ENCODE data around the gene KCNE1.
"Not testable (repeated sequence)": the region's sequence is repeated elsewhere in the genome, so short reads cannot be mapped to it uniquely, and the experiment has no call there.

The KCNE1 gene

DNA sequence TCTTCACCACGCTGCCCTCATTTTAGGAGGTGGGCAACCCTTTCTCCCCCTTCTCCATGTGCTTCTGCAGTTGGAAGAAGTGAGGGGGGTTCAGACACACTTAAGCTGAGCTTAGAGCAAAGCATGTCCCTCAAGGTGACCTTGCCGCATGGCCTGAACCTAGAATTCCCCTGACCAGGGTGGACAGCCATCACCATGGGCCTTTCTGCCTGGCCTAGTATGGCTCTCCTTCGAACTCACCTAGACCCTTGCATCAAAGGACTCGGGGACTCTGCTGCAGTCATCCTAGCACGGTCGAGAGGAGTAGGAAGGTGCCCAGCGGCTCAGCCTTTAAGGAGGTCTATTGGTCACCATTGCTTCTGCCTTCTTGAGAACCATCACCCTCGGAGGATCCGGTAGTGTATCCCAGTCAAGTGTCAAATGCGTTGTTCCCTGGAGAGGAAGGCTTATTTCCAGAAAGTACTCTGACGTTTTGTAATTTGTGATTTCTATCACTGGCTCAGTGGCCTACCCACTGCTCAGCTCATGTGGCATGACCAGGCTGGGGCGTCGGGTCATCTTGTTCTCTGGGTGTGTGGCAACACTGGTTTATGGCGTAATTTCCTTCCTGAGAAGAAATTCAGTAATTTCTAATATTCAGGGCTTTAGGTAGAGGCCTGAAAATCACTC lies at the start of gene KCNE1:
Gene KCNE1 (minus strand): TSS at position 424 of the 669 bp plus-strand sequence. CDS start 62,576 bp downstream, outside the sequence.
- no peak for DNase-seq

DNA sequence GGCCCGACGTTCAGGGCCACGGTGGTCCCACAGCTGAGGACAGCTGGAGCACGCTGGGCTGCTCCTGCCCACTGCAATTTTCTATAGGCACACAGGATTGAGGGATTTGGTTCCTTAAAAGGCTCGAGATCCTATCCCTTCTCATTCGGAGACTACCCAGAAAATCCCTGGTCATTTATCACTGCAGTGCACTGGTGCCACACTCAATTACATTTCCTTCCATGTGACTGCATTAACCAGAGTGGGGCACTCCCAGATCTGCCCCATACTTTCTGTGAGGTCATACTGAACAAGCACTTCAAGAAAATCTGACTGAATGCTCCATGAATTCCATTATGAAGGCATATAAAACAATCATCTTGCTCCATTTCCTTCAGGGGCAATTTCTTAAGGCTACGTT lies 49.8 kb upstream of the KCNE1 start:
- no peak for DNase-seq

DNA sequence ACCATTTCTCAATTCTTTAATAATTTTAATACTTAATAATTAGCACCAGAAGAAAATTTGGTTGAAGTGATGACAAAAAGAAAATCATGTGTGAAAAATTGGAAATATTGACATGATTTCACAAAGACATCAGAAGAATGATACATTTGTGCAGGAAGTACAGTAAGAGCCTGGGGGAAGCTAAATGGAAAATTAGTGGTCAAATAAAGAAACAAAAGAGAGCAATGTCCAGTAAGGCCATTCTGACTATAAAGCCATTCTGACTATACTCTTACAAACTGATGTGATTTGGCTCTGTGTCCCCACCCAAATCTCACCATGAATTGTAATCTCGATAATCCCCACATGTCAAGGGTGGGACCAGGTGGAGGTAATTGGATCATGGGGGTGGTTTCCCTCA lies 48.6 kb upstream of the KCNE1 start:
- DNase-seq, result no peak

DNA sequence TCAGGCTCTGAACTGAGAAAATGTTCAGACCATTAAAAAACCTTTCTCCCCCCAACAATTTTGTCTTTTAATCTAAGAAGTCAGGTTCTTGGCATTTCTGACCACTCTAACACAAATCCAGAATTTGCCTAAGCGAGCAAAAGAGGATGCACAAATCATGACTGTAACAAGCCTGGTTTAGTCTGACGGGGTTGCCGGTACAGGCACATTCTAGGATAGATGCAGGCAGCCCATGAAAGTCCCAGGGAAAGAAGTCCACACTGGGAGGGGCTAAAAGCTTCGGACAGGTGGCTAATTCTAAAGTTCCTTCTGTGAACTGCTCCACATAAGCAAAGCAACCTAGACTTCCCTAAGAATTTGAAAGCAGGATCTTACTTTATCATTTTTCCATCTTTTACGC lies 48.0 kb upstream of the KCNE1 start:
- DNase-seq, result no peak

DNA sequence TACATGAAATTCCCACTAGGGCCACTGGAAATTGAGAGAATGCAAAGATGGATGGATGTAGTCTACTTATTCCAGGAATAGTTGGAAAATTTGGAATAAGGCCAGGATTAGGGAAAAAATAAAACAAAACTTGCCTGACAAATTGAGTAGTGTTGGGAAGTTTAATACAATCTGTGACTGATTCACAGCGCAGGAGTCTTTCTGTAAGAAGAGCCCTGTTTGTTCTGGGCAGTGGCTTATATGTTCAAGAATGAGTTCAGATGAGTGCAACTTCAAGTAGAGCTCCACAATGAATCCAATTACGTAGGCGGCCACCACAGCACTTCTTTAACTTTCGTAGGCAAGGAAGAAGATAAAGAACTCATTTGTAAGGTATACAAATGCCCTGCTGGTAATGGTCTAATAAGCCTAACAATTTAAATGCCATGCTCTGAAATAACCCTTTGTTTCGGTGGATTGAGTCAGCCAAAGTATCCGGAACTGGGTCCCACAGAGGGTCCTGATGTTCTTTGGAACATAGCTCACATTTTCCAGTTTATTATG lies 47.1 kb upstream of the KCNE1 start:
- DNase-seq, result no peak

DNA sequence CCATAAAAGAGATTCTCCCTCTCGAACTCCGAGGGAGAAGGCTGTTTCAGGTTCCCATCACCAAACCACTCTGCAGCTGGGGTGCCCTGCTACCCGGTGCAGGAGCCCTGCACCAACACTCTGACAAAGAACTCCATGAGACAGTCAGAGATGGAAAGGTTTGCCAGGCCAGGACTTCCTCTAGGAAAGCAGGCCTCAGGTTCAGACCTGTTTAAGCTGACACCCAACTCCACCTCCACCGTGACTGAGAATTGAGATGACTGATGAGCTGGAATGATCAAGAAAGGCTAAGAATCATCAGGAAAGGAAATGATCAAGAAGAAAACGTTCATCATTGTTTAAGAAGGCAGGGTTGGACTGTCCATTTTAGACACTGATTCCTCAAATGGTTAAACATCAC lies 46.2 kb upstream of the KCNE1 start:
- no peak for DNase-seq

DNA sequence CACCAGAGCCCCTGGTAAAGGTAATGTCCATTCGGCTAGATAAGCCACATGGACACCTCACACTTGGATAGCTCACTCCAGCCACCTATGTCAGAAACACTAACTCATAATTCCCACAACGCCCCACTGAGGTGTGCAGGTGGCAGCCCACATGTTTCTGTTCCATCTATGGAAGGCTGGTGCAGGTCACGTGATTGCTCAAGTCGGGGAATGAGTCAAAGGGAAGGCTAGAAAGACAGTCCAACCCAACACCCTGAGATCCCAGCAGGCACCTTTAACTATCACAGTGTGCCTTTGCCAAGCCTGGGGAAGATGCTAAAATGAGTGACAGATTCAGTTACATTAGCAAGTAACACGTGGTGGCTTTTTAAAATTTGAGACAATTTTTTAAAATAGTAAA lies 45.3 kb upstream of the KCNE1 start:
- DNase-seq, result no peak

DNA sequence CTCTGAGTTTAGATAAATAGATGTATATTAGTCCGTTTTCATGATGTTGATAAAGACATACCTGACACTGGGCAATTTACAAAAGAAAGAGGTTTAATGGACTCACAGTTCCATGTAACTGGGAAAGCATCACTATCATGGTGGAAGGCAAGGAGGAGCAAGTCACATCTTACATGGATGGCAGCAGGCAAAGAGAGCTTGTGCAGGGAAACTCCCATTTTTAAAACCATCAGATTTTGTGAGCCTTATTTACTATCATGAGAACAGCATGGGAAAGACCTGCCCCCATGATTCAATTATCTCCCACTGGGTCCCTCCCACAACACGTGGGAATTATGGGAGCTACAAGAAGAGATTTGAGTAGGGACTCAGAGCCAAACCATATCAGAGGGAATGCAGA lies 42.7 kb upstream of the KCNE1 start:
- not testable (repeated sequence) for DNase-seq

DNA sequence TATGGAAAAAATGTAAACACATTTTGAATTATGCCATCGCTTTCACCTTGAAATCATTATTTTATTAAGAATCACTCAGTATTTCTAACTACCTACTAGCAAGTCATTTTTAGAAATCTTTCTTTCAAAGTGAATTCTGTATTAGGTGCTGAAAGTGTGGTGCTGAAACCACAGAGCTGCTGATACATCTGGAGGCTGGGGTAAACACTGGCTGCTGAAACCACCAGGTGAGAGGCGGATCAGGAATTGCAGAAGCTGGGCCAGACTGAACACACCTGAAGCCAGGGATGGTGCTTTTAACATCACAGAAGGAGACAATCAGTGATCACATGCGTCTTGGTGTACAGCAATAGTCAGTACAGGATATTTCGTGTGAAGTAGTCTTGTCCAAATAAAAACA lies 42.2 kb upstream of the KCNE1 start:
- no peak for DNase-seq

DNA sequence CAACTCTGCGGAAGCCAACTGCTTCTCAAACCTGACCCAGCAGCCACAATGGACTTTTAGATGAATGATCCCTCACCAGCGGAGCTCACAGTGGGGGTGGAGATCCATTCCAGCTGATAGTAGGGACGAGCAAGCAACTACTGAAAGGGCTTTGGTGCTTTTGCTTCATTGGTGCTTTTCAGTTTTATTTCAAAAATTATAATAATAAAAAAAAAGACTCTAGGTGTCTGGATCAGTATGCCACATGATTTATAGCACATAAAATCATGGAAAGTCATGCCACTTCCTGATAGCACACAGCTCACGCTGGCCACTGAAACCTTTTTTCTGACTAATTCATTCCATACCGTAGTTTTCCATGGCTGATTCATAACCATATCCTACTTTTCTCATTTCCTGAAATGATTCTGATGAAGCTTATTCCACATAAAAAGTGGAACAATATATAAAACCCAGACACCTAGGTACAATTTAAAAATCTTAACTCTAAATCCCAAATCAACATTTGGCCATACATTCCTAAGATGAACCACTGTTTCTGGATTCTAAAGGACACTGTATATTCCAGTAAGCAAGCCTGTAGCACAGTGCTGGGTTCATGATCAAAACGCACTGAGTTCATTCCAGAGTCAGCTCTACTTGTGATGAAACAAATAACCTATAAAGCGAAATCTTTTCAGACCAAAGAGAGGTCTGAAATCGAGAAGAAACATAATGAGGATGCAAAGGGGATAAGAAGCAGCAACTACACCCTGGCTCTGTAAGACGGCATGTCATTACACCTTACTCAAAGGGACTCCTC lies 41.3 kb upstream of the KCNE1 start:
- no peak for DNase-seq

DNA sequence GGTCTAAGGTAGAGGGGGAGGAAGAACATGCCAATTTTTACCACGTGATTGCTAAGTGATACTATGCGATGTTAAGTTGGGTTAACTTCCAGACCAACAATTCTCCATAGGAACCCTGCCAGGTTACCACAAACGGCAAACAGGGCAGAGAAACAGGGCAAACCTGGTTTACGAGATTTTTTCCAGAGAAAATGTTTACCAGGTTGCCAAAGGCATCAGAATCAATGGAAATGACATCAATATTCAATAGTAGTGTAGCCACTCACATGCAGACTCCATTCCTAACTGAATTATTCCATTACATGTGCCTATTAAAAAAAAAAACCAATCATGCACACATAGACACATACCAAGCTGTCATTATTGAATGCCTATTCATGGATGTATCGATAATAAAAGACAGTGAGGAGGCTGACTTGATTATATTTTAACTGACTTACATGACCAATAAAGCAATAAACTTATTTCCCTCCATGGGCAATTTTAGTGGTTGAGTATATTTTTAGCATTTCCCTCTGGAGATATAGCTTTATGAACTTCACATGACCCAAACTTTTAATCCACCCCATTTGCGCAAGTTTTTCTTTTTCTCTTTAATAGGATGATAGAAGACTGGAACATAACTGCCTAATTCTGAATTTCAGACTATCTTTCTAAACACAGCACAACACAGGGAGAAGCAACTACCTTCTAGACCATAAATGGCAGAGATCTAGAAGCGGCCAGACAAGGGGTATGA lies 40.5 kb upstream of the KCNE1 start:
- no peak for DNase-seq

DNA sequence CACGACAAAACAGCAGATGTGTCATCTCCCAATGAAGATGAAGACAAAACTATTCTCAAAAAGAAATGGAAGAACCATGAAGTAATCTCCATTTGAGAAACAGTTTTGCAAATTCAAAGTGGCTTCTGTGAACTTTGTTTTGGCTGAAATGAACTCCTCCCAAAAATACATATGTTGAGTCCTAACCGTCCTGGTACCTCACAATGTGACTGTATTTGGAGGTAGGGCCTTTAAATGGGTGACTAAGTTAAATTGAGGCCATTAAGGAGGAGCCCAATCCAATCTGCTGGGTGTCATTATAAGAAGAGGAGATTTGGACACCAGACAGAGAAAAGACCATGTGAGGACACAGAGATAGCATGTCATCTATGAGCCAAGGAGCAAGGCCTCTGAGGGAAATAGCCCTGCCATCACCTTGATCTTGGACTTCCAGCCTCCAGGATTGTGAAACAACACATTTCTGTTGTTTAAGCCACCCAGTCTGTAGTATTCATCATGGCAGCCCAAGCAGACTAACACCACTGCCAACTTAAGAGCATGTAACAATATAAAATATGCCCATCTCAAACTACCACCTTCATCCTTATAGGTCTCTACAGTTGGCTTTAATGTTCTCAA lies 38.3 kb upstream of the KCNE1 start:
- no peak for DNase-seq

DNA sequence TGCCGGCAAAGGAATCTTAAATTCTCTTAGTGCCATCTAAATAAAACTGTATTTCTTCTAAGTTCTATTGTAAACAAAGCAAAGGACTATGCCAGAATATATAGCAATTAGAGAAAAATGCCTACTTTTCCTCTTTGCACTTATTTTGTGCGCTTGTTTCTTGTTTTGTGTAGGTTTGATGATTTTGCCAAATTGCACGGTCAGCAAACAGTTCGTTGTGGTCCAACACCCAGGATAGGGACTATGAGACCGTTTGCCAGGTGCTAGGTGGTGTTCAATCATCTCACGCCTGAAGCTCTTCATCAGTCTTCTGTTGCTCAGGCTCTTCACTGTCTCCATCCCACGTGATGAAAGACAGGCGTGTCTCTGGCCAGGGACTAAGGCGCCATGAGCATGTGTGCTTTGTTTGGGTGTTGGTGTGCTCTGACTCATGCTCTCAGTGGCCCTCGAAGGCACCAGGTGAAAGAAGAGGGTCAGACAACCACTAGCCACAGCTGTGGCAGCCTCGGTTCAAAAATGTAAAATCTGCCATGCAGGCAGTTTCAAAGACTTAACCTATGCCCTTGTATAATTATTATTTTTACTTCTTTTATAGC lies 36.9 kb upstream of the KCNE1 start:
- no peak for DNase-seq

DNA sequence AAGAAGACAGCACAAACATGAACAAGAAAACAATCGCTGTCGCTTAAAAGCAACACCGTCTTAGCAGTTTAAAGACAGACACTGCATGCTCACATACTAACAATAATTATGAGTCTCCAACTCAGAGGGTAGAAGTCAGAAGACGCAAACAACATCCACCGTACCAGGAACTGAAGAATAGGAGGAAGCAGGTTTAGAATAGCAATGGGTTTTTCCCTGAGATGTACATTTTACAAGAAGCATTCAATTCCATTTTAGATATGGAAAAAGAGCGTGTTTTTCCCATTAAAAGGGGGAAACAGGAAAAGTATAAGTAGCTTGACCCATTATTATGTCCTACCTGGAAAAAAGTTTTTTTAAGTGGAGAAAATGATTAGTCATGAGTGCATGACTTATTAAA lies 34.5 kb upstream of the KCNE1 start:
- DNase-seq, result no peak

DNA sequence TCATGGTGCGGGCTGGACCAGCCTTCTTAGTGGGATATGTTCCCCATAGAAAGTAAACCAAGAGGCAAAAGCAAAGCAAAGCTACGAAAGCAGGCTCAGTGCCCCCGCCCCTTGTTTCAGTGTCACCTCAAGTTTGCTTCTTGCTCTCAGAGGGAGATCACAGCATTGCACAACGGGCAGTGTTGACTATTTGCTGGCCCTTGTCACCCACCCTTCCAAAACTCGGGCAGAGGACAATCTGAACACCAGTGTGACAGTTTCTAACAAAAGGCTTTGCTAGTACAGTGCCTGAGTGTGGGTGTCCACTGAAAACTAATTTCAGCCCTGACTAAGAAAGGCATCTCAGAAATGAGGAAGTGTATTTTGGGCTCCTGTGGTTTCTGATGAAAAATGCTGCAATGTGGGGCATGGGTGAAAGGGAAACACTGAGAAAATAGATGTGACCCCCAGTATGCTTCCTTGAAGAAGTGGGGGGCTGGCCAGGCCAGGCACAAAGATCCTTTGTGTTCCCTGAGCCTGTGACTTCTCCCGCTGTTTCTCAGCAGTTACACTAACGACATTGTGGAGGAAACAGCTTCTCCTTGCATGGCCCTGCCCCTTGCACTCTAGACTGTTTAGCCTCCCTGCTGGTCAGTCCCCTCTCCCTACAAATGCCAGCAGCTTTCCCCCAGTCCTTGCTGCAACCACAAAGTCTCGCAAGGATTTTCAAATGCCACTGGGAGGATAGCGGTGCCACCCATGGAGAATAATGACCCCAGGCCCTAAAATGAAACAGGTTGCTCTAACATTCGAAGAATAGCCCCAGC lies 33.3 kb upstream of the KCNE1 start:
- no peak for DNase-seq

DNA sequence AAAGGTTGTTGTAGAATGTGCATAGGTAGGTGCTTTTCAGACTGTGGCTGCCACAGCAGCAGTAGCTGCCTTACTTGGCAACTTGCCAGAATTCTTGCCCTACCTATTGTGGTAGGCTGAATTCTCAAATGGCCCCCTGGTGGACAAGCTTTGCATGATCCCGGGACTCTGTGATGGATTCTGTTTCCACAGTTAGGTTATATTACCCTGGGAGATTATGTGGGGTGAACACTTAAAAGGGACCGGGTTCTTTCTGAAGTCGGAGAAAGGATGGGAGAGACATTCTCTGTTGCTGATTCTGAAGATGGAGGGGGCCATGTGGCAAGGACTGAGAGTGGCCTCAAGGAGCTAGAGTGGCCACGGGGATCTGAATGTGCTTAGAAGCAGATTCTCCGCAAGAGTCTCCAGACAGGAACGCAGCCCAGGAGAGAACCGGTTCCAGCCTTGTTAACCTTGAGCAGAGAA lies 32.1 kb upstream of the KCNE1 start:
- DNase-seq, result peak; percentile 44

DNA sequence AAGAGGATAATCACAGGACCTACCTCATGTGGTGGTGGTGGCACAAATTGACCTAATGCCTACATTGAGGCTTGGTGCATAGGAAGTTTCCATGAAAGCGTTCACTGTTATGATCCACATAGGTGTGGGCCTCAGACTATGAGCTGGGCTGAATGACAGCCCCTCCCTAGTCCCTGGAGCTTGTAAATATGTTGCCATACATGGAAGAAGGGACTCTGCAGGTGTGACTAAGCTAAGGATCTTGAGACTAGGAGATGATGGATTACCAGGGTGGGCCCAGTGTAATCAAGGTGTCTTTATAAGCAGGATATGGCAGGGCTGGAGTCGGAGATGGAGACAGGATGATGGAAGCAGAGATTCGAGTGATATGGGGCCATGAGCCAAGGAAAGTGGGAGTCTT lies 31.0 kb upstream of the KCNE1 start:
- DNase-seq, result no peak

DNA sequence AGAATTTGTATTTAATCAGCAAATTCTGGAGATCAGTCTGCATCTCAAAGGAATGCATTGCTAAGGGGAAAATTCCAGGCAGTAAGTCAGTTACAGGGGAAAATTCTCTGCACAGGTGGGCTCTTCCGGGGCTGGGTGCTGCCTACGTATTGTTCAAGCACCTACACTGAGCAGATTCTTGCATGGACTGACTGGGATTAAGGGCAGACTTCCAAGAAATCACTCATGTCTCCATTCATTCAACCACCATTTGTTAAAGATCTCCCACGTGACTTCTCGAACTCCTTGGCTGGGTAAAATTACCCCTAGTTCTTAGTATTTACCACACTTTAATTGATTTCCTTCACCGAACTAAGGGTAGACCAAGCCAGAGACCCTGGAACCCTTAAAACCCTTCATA lies 28.2 kb upstream of the KCNE1 start:
- DNase-seq, result no peak

DNA sequence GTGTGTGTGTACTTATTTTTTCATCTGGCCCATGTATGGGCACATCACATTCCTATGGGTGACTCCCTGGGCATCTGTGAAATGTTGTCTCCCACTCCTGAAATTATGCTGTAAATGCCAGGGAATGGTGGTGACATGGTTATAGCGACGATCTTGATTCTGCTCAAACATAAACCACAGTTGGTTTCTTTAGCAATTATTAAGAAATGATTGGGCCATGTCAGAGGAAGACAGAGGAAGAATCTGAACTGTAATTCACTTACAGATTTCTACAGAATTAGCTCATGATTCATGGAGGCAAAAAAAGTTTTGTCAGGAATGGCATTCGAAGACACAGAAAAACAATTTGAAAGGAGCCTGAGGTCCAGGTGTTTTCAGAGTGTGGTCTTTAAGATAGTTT lies 25.8 kb upstream of the KCNE1 start:
- DNase-seq, result no peak

DNA sequence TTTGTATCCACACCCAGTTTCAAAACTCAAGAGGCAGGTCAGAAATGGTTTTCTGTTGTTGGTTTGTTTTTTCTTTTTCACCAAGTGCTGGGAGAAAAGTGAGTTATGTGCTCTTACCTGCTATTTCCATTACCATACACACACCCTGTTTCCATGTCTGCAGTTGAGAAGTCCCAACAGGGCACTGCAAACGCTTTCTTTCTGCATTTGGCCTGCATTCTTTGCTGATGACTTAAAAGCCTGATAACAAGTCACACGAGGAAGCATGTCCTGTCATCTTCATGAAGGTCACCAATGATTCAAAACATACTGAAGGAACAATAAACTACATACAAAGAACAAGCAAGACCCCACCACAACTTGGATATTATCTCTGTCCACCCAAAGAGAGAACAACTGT lies 24.8 kb upstream of the KCNE1 start:
- DNase-seq, result no peak

DNA sequence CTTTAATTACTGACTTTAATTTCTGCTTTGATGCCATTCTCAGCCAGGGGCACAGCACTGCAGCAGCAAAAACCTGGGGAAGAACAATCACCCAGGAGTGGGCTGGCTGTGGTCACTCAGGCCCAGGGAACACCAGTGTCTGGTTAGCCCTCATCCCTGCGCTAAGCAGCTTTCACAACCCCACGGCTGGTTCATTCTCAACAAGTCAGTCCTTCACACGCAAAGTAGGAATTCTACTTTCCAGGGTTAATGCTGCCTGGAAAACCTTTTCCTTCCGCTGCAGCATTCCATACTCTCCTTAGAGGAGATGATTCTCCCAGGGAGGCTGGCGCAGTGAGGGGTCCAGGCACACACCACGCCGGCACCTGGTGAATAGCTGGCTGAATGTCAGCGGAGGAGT lies 24.3 kb upstream of the KCNE1 start:
- DNase-seq, result no peak

DNA sequence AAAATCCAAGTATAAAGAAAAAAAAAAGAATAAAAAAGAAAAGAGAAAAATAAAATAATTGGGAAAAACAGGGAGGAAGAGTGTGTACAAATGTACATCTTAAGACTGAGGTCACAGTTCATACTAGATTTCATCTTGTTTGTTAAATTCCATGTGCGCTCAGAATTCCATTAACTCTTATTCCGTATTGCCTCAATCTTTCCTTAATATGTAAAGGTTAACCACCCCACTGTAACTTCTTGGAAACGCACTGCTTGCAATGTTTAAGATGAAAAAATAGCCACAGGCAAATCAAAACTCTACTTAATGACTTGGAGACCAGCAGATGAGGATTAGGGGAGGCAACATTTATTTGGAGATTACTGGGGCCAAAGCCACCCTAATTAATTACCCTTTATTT lies 23.9 kb upstream of the KCNE1 start:
- no peak for DNase-seq
